Fibroblast of the conjunctiva (primary cell): ENCODE measurements around the gene FATE1.
"Not testable (repeated sequence)": the region's sequence is repeated elsewhere in the genome, so short reads cannot be mapped to it uniquely, and the experiment has no call there.

Source experiments
- DNase-seq: peaks from one replicate; pipeline ENCODE4 v3.0.0-alpha.2; 2010; ENCODE audit warnings: low read depth

FATE1 gene, protein sequence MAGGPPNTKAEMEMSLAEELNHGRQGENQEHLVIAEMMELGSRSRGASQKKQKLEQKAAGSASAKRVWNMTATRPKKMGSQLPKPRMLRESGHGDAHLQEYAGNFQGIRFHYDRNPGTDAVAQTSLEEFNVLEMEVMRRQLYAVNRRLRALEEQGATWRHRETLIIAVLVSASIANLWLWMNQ

DNA sequence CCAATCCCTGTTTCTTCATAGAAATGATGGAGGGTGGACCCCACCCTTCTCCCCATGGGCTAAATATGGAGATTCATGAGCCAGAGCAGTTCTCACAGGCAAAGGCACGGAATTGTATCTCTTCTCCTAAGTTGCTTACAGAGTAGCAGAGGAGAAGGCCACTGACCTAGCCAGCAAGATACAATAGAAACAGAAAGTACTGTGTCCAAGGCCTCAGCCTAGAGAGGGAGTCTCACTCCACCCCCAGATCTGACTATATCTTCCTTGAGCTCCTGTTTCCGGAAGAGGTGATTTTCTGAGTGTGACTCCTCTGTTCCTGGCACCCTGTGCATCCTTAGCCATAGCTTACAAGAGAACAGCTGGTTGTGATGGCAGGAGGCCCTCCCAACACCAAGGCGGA is at the start of gene FATE1:
TSS of gene FATE1 (plus strand) at position 284 of the 400 bp plus-strand sequence. CDS start at position 369, 85 bp downstream.
- DNase-seq, result no peak

DNA sequence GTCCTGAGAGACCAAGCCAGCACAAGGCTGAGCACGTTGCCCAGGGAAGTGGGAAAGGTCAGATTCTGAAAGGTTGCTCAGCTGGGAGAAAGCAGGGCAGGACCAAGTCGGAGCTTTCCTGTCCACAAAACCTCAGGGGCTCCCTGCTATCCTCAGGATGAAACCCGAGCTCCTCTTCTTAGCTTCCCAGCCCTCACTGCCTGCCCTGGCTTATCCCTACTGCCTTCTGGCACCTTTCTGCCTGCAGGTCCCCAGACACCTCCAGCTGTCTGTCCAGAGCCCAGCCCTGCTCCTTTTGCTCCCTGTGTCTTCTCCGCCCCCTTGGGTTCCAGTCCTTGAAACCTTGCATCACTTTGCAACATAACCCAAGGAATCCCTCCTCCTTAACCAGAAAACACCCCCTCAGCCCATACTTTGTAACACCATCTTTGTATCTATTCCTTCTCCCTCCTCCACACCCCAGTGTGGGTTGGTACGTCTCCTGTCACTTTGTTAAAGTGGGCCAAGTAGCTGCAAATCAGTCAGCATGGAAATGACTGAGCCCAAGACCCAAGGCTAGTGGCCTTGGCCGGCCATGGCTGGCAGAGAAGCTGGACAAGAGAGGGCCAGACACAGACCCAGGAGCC is 40.6 kb upstream of the FATE1 start:
- no peak for DNase-seq

DNA sequence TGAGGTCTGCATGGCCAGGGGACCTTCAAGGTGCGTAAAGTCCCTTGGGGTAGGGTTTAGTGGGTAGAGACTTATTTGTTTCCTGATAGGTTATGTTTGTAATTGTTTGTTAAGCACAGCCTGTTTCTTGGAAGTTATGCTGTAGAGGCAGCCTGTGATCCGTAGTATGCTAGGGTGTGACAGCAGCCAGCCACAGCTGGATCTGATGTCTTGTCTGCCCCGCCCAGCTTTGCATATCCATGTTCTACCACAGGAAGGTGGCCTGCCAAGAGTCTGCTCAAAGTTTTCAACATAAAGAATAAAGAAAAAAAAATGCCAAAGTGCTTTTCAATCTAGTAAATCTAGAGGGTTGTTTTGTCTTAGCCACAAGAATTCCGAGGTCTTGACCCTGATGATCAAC is 39.6 kb upstream of the FATE1 start:
- no peak for DNase-seq

DNA sequence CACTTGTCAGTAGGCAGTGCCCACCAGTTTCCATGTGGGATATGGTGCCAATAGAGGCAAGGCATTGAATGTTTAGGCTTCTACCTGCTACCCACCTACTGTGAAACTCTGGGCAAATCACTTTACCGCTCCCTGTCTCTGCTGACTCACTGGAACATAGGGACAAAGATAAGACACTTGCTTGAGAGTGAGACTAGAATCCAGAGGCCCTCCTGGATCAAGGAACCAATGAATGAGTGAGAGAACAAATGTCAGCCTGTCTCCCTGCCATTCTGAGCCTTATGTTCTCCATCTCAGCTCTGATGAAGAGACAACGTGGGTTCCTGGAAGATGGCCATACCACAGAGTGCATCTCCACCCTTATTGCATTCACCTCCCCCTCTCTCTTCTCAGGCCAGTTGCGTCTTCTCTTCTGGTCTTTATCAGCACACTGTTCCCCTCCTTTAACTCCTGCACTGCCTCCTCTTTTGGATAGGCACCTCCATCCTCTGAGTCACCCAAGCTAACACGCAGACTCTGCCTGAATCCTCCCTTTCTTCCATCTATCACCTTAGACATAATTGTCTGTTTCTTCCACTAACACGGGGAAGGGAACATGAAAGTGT is 35.9 kb upstream of the FATE1 start:
- DNase-seq, result no peak

DNA sequence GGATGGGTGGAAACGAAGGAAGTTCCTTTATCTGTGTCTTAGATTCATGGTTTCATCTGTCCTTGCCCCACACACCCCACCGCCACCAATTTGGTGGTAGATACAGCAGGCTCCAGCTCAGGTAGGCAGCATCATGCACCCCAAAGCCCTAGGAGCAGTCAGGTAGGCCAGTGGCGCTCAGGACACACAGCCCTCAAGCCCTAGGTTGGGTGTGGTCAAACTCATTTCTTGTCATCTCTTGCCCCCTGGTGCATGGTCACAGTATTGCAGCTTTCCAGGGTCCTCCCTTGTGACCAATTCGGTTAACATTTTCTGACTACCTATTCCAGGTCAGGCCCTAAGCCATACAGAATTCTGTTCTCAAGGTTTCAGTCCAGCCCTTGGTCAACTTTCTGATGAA is 35.0 kb upstream of the FATE1 start:
- DNase-seq, result no peak

DNA sequence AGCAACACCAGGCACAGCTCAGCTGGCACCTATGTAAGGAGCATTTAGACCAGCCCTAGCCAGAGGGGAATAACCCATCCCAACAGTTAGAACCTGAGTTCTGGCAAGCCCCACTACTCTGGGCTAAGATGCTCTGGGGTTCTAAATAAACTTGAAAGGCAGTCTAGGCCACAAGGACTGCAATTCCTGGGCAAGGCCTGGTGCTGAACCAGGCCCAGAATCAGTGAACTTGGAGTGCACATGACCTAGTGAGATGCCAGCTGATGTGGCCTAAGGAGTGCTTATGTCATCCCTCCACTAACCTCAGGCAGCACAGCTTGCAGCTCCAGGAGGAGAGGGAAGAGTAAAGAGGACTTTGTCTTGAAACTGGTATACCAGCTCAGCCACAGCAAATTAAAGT is 28.2 kb upstream of the FATE1 start:
- no peak for DNase-seq

DNA sequence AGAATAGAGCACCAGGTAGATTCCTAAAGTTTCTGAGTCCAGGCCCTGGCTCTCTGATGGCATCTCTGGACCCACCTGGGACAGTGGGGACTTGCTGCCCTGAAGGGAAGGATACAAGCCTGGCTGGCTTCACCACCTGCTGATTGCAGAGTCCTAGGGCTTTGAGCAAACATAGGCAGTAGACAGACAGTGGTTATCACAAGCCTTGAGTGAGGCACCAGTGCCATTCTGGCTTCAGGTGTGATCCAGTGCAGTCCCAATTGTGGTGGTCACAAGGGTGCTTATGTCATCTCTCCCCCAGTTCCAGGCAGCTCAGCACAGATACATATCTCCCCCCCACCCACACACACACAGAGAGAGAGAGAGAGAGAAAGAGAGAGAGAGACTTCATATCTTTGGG is 27.1 kb upstream of the FATE1 start:
- DNase-seq, result no peak

DNA sequence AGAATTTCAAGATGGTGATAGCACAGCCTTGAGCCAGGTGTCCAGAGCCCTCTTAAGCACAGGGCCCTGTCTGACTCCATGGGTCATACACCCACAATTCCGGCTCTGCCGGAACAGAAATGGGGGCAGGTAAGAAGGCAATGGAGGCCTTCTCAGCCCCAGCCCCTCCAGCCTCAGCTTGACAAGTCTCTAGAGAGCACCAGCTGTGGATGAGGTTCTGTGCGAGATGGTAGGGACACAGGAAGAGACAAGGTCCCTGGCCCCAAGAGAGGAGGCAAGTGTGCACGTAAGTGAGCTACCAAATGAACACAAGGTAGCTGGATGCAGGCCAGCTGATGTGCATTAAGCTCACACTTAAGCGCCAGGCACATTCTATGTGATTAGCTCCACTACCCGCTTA is 23.0 kb upstream of the FATE1 start:
- no peak for DNase-seq

DNA sequence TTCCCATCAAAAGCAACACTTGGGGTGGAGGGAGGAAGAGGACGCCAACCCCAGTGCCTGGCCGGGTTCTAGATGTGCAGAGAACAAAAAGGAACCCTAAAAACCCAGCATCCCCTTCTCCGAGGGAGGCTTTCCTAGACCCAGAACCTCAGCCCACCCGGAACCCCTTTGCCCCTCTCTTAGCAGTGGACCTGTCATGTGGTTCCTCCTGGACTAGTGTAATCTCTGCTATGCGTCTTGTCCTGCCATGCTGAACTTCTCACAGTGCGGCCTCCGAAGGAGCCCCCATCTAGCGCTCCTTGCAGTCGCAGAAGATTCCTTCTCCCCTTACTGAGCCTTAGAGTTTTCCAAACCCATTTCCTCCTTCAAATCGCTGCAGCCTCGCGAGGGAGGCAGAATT is 21.7 kb upstream of the FATE1 start:
- no peak for DNase-seq

DNA sequence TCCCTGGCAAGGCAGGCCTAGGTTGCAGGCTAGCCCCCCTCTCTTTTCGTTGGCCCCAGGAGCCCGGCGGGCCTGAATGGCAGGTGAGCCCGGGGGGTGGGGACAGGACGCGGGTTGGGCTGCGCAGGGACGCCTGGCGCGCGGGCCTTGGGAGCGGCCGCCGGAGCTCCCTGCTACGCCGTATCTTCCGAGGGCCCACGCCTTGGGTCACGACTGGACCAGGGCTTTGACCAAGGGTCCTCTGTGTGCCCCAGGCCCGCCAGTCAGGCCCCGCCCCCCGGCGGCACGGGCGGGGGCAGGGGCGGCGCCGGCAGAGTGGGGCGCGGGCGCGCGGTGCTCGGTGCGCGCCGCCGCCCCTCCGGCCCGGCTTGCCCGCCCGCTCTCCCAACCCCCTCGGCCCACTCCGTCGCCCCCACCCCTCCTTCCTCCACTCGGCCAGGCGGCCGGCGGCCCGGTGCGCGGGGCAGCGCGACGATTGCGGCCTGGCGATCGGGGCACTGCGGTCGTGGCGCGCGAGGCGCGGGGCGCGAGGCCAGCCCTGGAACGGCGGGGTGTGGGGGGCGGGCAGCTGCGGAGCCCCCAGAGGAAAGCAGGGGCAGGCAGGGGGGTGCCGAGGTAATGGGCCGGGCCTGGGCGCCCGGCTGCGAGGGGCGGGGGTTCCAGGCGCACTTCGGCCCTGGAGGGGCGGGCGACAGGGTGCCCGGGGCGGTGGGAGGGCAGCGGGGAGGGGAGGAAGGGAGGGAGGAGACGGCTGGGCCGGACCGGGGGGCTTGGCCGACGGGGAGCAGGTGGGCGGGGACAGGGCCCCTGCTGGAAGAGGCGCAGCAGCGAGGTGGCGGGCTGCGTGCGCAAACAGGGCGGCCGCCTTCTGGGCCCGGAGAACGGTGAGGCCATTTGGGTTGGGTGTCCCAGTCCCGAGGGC is 20.9 kb upstream of the FATE1 start, which contains the start of gene PRRG3:
TSS of gene PRRG3 (plus strand) at position 798 of the 922 bp plus-strand sequence. CDS start 3,357 bp downstream, outside the sequence.
- no peak for DNase-seq

DNA sequence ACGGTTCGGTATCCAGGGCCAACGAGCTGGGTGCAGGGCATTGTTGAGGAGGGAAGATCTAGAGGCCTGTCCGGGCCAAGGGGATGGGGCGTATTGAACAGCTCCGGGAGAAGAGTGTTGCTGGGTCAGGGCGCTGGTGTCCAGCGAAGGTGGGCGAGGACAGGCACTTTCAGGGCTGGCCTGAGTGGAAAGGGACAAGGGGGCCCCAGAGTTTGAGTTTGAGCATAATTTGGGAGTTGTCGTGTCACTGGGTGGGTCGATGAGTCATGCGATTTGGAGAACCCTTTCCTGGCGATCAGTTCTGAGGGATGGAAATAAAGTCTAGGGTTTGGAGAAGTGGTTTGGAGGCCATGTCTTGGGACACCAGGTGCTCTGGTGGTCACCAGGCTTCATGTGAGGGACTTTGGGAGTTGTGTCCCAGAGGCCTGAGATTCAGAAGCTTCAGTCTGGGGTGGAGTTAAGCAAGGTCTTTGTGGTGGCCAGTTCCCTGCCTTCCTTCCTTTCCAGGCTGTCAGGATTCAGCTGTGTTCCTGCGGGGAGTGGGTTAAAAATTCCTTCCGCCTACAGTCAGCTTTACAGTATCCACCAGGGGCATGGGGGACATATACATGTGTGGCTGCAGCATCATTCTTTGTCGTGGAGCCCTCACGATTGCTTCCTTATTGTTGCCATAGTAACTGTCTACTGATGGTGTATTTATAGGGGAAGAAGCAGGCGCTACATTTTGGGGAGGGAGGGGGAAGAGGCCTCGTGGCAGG is 20.1 kb upstream of the FATE1 start:
- no peak for DNase-seq

DNA sequence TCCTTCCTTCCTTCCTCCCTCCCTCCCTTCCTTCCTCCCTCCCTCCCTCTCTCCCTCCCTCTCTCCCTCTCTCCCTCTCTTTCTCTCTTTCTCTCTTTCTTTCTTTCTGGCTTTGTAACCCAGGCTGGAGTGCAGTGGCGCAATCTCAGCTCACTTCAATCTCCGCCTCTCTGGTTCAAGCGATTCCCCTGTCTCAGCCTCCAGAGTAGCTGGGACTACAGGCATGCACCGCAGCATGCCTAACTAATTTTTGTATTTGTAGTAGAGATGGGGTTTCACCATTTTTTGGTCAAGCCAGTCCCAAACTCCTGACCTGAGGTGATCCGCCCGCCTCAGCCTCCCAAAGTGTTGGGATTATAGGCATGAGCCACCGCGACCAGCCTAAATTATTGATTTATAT is 18.8 kb upstream of the FATE1 start:
- not testable (repeated sequence) for DNase-seq

DNA sequence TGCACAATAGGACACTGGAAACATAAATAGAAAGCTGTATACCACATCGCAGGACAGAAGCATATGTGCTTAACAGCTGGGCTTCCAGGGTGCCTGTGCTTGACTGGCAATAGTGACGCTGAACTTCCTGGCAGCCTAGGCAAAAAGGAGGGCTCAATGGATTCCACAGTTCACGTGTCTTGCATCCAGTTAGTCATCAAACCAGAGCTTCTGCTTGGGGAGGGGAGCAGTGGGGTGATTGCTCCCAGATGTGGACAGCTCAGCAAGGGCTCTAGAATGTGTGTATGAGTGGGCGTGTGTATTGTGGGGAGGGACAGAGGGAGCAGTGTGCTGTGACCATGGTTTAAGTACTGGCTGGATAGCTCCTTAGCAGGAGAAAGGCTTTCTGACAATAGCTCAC is 18.3 kb upstream of the FATE1 start:
- DNase-seq, result peak; percentile 83

DNA sequence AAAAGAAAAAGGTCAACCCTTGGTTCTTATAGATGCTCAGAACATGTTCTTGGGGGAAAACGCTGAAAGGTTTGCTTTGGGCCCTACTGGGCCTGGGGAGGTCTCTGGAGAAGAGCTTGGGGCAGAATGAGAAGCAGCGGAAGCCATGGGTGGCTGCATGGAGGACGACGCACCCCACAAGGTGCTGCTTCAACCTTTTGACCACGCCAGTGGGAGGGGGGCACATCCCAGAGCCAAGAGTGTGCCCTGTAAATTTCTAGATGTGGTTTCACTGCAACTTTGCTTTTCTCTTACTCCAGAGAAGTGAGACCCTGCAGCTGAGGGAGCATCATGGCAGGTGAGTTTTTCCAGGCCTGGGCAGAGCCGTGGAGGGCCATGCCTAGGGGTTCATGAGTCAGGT is 17.4 kb upstream of the FATE1 start:
- DNase-seq, result no peak

DNA sequence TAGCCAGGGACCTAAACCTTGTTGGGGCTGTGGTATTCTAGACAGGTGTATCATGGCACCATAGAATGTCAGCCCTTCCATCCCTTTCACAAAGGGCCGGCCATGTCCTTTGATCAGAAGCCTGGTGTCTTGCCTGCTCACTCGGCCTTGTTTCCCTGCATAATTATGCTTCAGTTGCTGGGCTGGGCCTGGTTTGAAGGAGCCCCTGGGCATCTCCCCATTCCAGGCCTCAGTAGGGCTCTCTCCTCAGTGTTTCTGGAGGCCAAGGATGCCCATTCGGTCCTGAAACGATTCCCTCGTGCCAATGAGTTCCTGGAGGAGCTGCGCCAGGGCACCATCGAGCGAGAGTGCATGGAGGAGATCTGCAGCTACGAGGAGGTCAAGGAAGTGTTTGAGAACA is 16.1 kb upstream of the FATE1 start:
- DNase-seq, result no peak

DNA sequence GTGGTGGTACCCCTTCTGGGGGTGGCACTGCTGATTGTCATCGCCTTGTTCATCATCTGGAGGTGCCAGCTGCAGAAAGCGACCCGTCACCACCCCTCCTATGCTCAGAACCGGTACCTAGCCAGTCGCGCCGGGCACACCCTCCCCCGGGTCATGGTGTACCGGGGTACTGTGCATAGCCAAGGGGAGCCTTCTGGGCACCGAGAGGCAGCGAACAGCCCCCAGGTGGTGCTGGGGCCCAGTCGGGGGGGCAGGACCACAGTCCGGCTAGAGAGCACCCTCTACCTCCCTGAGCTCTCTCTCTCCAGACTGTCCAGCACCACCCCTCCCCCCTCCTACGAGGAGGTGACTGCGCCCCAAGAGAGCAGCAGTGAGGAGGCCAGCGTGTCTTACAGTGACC is 15.3 kb upstream of the FATE1 start:
- DNase-seq, result no peak

DNA sequence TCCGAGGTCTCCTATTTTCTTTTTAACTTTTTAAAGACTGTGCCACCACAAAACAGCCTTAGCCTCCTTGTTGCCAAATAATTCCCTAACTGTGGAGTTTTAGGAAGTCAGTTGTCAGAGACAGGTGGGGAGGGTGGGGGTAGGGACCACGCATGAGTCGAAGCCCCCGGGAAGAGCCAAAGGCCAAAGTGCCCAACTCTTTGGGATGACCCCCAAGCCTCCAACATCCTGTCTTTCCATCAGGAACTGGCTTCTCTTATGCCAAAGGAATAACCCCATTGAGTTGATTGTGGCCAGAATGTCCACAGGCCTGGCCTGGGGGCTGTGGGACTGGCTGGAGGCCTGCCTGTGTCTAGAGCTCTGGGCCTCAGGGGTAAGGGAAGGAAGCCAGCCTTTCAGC is 14.8 kb upstream of the FATE1 start:
- DNase-seq, result no peak

DNA sequence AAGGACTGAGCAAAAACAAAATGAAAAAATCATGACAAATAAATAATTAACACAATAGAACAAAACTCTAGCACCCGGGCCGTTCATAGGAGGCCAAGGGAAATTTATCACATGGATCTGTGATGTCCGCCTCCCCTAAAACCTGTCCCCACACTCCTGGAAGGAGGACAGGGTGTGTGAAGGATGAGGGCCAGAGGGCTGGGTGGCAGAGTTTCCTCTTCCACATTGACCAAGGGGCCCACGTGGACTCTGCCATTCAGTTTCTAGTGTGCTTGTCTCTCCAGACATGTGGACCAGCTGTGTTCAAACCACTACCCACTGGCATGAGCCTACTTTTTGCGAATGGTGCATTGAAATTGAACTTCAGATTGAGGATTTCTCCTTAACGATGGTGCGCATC is 14.3 kb upstream of the FATE1 start:
- no peak for DNase-seq

DNA sequence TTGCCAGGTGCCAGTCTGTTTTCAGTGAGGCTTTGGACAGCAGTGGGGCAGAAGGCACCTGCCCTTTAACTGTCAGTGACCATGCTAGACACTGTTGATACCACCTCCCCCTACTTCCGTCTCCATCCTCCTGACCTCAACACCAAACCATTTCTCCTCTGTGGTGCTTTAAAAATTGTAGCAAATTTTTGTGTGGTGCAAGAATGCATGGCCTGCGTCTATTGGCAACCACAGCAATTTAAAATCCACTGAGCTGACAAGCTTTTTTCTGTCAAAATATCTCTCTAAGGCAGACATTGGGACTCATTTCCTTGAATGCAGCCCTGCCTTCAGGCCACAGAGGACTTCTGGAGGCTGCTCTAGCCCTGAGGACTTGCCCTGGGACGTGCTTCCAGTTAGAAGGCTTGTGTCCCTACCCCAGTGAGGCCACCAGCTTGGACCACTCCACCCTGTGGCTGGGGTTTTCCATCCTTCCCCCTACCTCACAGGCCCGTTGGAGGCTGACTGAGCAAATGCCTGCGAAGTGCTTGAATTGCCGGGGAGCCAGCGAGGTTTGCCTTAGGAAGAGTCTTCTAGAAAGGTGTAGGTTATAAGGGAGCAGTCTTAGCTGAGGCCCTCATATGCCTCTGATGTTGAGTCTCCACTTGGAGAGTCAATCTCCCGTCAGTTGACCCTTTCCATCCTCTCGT is 13.7 kb upstream of the FATE1 start:
- no peak for DNase-seq

DNA sequence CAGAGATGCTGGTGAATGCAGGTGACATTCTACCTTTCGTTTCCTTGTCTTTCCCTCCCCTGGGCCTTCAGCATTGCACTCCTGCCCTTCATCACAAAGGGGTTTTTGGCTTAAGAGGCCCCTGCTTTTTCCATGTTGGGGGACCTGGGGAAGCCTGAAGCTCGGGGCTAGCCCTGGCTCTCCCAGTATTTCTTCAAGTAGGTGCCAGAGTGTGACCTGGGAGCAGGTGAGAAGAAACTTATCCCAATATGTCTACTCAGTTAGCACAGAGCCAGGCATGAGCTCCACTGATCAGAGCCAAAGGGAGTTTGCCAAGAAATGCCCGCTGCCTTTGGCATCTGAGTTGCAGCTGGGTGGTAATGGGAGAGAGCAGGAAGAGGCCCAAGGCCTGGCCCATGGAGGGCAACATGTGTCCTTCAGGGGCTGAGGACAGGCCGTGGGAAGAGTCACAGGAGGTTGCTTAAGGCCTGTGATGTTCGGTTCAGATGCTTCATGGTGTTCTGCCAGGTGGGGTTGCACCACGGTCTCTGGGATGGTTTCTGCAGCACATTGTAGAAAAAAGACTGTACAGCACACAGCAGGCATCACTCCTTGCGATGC is 13.0 kb upstream of the FATE1 start:
- DNase-seq, result no peak

DNA sequence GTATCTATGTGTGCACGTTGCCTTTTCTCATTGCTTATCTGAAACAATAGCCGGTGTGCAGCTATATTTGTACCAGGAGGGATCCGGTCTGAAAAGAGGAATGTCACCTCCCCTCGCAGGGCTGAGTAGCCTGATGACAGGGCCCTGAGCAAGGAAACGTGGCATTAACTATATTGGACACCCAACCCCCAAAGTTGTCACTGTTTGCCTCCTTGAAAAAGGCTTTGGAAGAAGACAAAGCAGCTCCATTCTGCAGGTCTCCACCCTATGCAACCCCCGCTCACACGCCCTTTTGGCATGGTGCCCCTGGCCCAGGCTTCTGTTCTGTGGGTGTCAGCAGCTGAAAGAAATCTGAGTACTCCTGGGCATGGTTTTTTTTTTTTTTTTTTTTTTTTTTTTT is 12.3 kb upstream of the FATE1 start:
- DNase-seq, result no peak
